ENCODE data around the gene PPP1R27.

Gene PPP1R27

DNA sequence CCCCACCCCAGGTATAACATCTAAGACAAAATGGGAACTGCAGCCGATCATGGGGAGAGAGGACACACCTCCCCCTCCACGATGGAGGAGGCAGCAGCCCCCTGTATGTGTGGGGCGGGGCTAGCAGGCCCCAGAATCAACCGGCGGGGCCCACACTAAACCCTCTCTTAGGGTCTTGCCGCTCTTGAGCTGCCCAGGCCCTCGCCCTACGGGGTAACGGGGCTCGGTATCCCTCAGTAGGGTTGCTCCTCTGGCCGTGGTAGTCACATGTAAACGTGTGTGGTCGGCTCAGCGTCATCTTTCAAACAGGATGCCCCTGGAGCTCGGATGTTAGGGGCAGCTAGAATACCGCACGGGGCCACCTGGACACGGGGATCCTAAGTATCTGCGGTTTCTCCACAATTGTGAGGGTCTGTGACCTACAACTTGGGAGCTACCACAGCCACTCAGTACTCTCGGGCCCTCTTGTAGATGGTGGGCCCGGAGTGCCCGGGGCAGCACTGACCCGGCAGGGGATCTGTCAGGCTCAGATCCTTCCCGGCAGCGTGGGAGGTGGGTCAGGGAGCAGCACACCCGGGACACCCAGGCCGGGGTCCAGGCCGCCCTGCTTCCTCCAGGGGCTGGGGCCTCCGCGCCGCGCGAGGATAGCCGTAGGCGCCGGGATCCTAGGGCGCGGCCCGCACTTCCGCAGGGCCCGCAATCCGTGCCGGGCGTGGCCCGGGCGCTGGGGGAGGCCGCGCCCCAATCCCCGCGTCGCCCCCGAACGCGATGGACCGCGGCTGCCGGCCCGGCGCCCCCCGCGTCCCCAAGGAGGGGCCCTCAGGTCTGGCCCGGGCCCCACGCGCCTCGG lies 35.5 kb upstream of the PPP1R27 start:
- peak overlapping the region; percentile 100 for H3K27ac ChIP-seq
- TF ChIP-seq, protein P1, sequence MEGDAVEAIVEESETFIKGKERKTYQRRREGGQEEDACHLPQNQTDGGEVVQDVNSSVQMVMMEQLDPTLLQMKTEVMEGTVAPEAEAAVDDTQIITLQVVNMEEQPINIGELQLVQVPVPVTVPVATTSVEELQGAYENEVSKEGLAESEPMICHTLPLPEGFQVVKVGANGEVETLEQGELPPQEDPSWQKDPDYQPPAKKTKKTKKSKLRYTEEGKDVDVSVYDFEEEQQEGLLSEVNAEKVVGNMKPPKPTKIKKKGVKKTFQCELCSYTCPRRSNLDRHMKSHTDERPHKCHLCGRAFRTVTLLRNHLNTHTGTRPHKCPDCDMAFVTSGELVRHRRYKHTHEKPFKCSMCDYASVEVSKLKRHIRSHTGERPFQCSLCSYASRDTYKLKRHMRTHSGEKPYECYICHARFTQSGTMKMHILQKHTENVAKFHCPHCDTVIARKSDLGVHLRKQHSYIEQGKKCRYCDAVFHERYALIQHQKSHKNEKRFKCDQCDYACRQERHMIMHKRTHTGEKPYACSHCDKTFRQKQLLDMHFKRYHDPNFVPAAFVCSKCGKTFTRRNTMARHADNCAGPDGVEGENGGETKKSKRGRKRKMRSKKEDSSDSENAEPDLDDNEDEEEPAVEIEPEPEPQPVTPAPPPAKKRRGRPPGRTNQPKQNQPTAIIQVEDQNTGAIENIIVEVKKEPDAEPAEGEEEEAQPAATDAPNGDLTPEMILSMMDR (conservative IDR thresholded peaks at IDR 0.05) = no peak

DNA sequence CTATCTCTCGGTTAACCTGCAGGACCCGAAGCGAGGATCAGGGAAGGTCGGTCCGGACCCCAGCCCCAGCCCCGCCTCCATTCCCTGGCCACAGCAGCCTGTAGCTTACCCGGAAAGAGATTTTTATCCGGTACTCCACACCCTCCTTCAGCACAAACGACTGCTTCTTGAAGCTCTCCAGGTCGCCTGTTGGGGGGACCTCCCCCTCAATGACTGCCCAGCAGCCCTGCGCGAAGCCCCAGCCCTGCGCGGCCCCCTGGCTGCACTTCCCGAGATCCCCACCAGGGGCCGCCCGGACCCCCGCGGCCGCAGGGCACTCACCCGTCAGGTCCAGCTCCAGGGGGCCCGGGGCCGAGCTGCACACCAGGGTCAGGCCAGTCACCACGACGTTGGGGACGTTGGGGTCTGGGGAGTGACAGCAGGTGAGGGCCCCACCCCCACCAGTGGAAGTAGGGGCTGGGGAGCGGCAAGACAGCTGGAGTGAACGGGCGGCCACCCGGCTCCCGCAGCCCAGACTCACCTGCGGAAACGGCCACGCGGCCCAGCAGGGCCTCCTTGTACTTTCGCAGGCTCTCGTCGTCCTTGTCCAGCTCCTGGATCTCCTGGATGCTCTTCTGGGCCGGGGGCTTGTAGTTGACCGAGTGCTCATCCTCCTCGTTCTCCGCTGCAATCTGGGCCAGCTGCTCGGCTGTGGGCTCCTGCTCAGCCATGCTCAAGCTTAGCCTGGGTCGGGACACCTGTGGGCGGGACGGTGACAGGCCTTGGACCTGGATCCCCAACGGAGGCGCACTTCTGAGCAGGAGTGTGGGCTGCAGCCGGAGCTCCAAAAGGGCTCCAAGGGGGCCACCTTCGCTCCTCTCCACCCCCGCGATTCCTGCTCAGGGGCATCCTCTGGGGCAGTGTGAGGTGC lies 34.6 kb upstream of the PPP1R27 start:
- peak overlapping the region; percentile 100 for H3K27ac ChIP-seq

DNA sequence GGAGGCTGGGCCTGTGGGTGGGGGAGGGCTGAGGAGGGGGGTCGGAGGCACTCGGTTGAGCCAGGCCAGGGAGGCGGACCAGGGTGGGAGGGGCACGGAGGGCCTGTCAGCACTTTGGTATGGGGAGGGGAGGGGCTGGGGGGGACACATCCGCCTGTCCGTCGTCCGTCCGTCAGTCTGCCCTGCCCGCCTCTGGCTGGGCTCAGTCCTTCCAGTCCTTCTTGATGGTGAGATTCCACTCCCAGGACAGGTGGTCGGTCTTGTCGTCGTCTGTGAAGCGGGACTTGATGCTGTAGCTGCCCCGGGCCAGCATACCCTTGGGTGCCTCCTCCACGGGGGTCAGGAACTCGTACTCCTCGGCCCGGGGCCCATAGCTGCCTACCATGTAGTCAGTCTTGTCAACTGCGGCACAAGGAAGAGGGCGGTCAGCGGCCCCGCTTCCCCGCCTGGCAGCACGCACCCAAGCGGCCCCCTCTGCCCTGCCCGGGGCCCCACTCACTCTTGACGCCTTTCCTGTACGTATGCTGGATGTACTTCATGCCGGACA lies 33.9 kb upstream of the PPP1R27 start:
- TF ChIP-seq, protein P1 (conservative IDR thresholded peaks at IDR 0.05) = no peak
- H3K27ac ChIP-seq = peak overlapping the region; percentile 100

More for the DNA sequence above, 34.6 kb upstream of the PPP1R27 start:
- TF ChIP-seq, protein P1 (conservative IDR thresholded peaks at IDR 0.05) = peak; percentile 90

DNA sequence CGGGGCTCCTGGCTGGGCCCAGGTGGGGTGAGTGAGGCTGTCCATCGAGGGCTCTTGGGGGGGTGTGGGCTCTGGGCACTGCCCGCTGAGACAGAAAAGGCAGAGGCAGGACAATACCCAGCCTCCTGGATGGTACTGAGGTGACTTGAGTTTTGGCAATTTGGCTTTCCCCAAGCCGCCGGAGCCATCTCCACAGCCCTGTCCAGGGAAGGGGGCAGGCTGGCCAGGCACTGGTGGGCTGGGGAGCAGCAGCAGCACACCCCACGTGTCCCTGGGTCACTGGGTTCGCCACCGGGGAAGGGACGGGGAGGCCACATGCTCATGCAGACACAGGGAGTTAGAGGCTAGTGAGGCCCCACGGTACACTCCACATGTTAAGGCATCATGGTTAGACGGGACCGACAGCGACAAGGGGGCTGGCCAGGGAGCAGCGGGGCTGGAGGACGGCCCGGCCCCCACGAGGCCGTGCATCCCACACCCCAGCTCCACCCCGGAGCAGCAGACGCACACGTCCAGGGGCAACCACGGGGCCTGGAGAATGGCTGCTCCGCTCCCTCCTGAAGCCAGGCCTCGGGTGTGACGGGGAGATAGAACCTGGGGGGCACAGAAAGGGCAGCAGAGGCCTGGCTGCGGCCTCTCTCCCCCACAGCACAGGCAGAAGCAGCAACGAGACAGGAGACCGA lies 33.3 kb upstream of the PPP1R27 start:
- peak overlapping the region; percentile 100 for H3K27ac ChIP-seq
- TF ChIP-seq, protein P1 (conservative IDR thresholded peaks at IDR 0.05) = no peak

DNA sequence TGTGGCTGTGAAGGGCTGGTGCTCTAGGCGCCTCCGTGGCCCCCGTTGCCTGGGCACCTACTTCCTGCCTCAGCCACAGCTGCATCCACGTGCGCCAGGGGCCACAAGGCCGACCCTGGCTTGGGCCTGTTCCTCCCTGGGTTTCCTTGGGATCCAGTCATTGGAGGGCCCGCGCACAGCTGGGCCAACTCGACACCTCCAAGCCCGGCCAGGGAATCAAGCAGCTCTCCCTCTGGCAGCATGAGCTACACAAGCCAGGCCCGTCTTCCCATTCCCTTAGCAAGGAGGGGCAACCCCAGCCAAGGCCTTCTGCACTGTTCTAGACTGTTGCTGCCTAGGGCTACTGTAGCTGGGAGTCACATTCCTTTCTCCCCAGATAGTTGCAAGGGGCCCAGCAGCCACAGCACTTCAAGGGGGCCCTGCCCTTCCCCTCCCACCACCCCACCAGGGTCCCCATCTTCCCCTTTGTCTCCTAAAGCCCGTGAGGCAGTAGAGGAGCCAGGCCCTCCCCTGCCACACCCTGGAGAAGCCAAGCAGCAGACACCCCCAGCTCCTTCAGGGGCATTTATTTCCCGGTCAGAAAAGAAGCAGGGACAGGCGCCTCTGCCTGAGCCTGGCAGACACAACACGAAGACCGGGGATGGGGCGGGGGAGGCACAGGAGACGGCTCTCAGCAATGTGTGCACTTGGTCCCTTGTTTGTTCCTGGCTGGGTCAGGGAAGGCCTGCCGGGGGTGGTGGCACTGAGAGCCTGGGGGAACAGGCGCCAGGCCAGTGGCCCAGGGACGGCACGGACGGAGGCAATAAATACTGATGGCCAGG lies 32.5 kb upstream of the PPP1R27 start:
- TF ChIP-seq, protein P1 (conservative IDR thresholded peaks at IDR 0.05) = no peak
- peak overlapping the region; percentile 100 for H3K27ac ChIP-seq

DNA sequence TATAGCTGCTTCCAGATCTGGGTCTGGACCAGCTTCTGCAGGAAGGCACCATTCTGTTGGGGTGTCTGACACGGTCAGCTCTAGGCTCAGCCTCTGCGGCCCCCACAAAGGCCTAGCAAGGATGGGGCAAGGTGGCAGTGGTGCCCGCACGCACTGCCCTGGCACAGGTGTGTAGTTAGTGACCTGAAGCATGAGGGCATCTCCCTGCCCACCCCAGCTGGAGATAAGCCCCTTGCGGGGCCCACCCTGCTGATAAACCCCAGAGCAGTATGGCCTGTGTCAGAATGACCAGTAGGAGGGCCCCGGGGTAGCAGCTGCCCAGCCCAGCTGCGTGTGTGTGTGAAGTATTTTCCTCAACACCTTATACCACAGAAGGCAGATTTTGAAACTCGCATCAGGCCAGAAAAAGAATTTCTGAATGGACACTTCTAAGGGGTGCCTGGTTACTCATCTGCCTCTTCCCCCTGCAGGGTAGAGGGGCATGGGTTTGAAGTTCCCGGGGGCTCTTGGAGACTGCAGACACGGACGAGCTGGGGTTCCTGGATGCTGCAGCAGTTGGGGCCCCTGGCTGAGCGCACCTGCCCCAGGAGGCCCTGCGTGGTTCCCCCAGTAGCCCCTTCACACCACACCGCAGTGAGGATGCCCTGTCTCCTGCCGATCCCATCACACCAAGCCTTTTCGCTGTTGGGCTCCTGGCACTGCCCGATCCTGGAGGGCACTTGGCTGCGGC lies 31.8 kb upstream of the PPP1R27 start:
- TF ChIP-seq, protein P1 (conservative IDR thresholded peaks at IDR 0.05) = no peak
- peak overlapping the region; percentile 100 for H3K27ac ChIP-seq

Measured in VCaP (cell line).